Mucosa of gallbladder (tissue), 1 donor: ENCODE measurements around the gene RABGGTB. TPM values are rescaled to one million over a fixed set of nuclear protein-coding genes. Genes with fewer than 3 reads are reported as not detected.
"Not testable (repeated sequence)": the region's sequence is repeated elsewhere in the genome, so short reads cannot be mapped to it uniquely, and the experiment has no call there.

Experiments used
- DNase-seq: peaks from one replicate; pipeline ENCODE4 v3.0.0-alpha.2; 2020; ENCODE audit warnings: low spot score
- total RNA-seq: library from RNA; stranded (reverse); gene quantifications from one replicate; pipeline ENCODE4 v1.2.1, GENCODE V29; 2021
- donor health status: DM: no; HTN: no; CAD: no.

Gene RABGGTB
- total RNA-seq, 1 donor from 2014 or later, result 53.4 TPM

GRCh38 chr1:75795703-75796193, 9.7 kb downstream of the RABGGTB start:
- DNase-seq, result no peak

- DNase-seq, result no peak
Measured at GRCh38 chr1:75796376-75797272, 10.6 kb downstream of the RABGGTB start, which contains the start of gene MSH4. Gene MSH4 (plus strand): TSS chr1:75796882. CDS start chr1:75796986, 104 bp downstream.

GRCh38 chr1:75797273-75797588, 11.2 kb downstream of the RABGGTB start:
- no peak for DNase-seq

GRCh38 chr1:75797606-75798216, 11.7 kb downstream of the RABGGTB start:
- DNase-seq, result no peak

GRCh38 chr1:75801480-75801879, 15.4 kb downstream of the RABGGTB start:
- not testable (repeated sequence) for DNase-seq

GRCh38 chr1:75808921-75809320, 22.9 kb downstream of the RABGGTB start:
- DNase-seq, result no peak

- not testable (repeated sequence) for DNase-seq
Measured at GRCh38 chr1:75810113-75810512, 24.1 kb downstream of the RABGGTB start.

GRCh38 chr1:75811211-75811981, 25.3 kb downstream of the RABGGTB start:
- DNase-seq, result no peak

GRCh38 chr1:75812065-75812464, 26.0 kb downstream of the RABGGTB start:
- DNase-seq, result no peak

GRCh38 chr1:75823596-75823995, 37.5 kb downstream of the RABGGTB start:
- not testable (repeated sequence) for DNase-seq

- DNase-seq, result no peak
Measured at GRCh38 chr1:75836528-75837100, 50.6 kb downstream of the RABGGTB start.

- no peak for DNase-seq
Measured at GRCh38 chr1:75838079-75838478, 52.0 kb downstream of the RABGGTB start.

GRCh38 chr1:75841421-75841820, 55.4 kb downstream of the RABGGTB start:
- no peak for DNase-seq

Other genes with a start within 250 kb of the RABGGTB start
- 0.43 TPM for gene SLC44A5, start 175.1 kb upstream of the RABGGTB start, total RNA-seq
- 49.3 TPM for gene ACADM, start 61.5 kb upstream of the RABGGTB start, total RNA-seq
- gene MSH4, start 10.6 kb downstream of the RABGGTB start, total RNA-seq, result 0.32 TPM
- not detected for gene ASB17, start 146.1 kb downstream of the RABGGTB start, total RNA-seq